Measurements from ENCODE around the gene ZBTB45. TPM values are rescaled to one million over a fixed set of nuclear protein-coding genes. Genes with fewer than 3 reads are reported as not detected.

The ZBTB45 gene
- total and polyA plus RNA-seq, 2 donors (not counting 1 experiment from before 2014, with no cell fraction given) = 12.6 to 20.9 TPM

DNA sequence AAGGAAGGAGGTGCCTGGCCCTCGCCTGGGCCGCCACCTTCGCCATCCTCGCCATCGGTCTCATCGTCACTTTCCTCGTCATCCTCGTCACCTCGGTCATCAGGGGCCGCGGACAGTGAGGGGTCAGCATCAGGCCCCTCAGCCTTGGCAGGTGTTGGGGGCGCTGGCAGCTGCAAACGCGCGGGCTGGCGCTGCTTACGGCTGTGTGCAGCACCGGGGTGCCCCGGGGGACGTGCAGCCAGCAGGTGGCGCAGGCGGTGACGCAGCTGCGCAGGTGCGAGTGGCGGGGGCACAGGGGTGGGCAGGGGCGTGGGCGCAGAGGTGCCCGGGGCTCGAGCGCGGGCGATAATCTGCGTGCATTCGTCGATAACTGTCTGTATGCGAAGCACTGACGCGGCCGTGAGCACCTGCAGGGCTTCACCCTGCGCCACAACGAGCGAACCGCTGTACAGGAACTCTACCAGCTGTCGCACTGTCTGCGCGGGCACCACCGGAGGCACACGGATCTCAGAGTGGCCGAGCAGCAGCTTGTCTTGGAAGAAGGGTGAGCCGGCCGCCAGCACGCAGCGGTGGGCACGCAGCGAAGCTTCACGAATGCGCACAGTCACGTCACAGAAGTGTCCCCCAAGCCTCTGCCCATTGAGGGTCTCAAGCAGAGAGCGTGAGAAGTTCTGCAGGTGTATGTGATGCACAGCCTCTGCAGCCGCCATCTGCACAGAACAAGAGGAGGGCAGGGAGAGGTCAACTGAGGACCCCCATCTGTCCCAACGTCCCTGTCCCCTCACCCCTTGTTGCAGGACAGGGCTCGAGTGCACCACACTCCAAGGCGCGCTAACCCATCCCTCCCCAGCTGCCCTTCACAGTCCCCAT is 2.4 kb downstream of the ZBTB45 start:
- Histone ChIP-seq H2AFZ (ENCODE audit: insufficient read depth, low read depth, low read length, poor library complexity, severe bottlenecking) (no peak overlapping the region), H3K4me2 (replicated peaks; ENCODE audit: low read depth, low read length, poor library complexity, severe bottlenecking) (no peak overlapping the region), H3K27ac (ENCODE audit: low read length in 2 of 2) (no peak overlapping the region), H3K27me3 (replicated peaks in 1 of 4; ENCODE audit: control extremely low read depth in 1 of 4, control insufficient read depth in 3 of 4, insufficient read depth in 4 of 4, low read length in 3 of 4) (no peaks in the 10 kb centered on the region), H4K20me1 (ENCODE audit: control insufficient read depth, insufficient read depth, low read length, poor library complexity, severe bottlenecking) (peaks cover 61% of the 10 kb centered on the region), H3K4me3 (ENCODE audit: control extremely low read depth in 1 of 5, extremely low read depth in 1 of 5, insufficient read depth in 1 of 5, low read depth in 2 of 5, low read length in 4 of 5) (no peak overlapping the region), H3K4me1 (ENCODE audit: control insufficient read depth in 2 of 2, insufficient read depth in 2 of 2, low read length in 2 of 2) (peaks cover 26 to 41% of the 10 kb centered on the region in 2 donors), H3K36me3 (replicated peaks in 1 of 2; ENCODE audit: control extremely low read depth in 1 of 2, control insufficient read depth in 1 of 2, extremely low read depth in 1 of 2, insufficient read depth in 2 of 2, low read length in 1 of 2) (peaks cover 0 to 12% of the 10 kb centered on the region in 2 experiments), H3K9me3 (ENCODE audit: control extremely low read depth in 1 of 3, control insufficient read depth in 2 of 3, insufficient read depth in 1 of 3, low read length in 2 of 3) (no peaks in the 10 kb centered on the region), H3K79me2 (ENCODE audit: control insufficient read depth, insufficient read depth, low read length) (peaks cover 50% of the 10 kb centered on the region), H3K9ac (ENCODE audit: low read length) (no peak overlapping the region)
- TF ChIP-seq, protein P1, sequence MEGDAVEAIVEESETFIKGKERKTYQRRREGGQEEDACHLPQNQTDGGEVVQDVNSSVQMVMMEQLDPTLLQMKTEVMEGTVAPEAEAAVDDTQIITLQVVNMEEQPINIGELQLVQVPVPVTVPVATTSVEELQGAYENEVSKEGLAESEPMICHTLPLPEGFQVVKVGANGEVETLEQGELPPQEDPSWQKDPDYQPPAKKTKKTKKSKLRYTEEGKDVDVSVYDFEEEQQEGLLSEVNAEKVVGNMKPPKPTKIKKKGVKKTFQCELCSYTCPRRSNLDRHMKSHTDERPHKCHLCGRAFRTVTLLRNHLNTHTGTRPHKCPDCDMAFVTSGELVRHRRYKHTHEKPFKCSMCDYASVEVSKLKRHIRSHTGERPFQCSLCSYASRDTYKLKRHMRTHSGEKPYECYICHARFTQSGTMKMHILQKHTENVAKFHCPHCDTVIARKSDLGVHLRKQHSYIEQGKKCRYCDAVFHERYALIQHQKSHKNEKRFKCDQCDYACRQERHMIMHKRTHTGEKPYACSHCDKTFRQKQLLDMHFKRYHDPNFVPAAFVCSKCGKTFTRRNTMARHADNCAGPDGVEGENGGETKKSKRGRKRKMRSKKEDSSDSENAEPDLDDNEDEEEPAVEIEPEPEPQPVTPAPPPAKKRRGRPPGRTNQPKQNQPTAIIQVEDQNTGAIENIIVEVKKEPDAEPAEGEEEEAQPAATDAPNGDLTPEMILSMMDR (IDR thresholded peaks at IDR 0.05) = no peak
- TF ChIP-seq EZH2 (IDR thresholded peaks at IDR 0.05; ENCODE audit: borderline replicate concordance, insufficient read depth, low read depth, low read length, poor library complexity, severe bottlenecking) = no peak
- no peaks in the 10 kb centered on the region for H3K27me3 Mint-ChIP-seq
- peaks cover 50% of the 10 kb centered on the region for H3K4me1 Mint-ChIP-seq
- no peak overlapping the region for H3K27ac Mint-ChIP-seq
- ChIA-PET POLR2A (no interaction called here), CTCF (interaction anchor here (1.3 to 1.8 kb wide), 2 partner anchors 64 to 187 kb away, joined by 4 read pairs; no protein-coding TSS in a partner anchor)
- intact Hi-C loops (cut with micrococcal nuclease) = no loop called here
- DNase-seq (no peak), ATAC-seq (ENCODE audit: low read depth) (no peak)
- H3K4me3 Mint-ChIP-seq = peak overlapping the region; percentile 98
- H3K9me3 Mint-ChIP-seq (ENCODE audit: insufficient read depth) = no peaks in the 10 kb centered on the region
- WGBS (ENCODE audit: insufficient coverage) = 98% methylated on average over 64 of the region's 65 CpGs
